ENCODE data around the gene SORCS2.

SORCS2 gene

GRCh38 chr4:7708981-7709380 is 516.6 kb downstream of the SORCS2 start:
- H3K27ac ChIP-seq = no peak overlapping the region
- TF ChIP-seq CTCF (conservative IDR thresholded peaks at IDR 0.05) = no peak

- no peak overlapping the region for H3K27ac ChIP-seq
- TF ChIP-seq CTCF (conservative IDR thresholded peaks at IDR 0.05) = no peak
Measured at GRCh38 chr4:7709431-7709830, 517.1 kb downstream of the SORCS2 start.

- no peak overlapping the region for H3K27ac ChIP-seq
- TF ChIP-seq CTCF (conservative IDR thresholded peaks at IDR 0.05) = no peak
Measured at GRCh38 chr4:7710126-7710525, 517.8 kb downstream of the SORCS2 start.

- TF ChIP-seq CTCF (conservative IDR thresholded peaks at IDR 0.05) = no peak
- H3K27ac ChIP-seq = no peak overlapping the region
Measured at GRCh38 chr4:7710576-7711306, 518.4 kb downstream of the SORCS2 start.

GRCh38 chr4:7711307-7711963 is 519.1 kb downstream of the SORCS2 start:
- no peak for TF ChIP-seq CTCF (conservative IDR thresholded peaks at IDR 0.05)
- no peak overlapping the region for H3K27ac ChIP-seq

- H3K27ac ChIP-seq = no peak overlapping the region
- TF ChIP-seq CTCF (conservative IDR thresholded peaks at IDR 0.05) = no peak
Measured at GRCh38 chr4:7712021-7712671, 519.8 kb downstream of the SORCS2 start.

- no peak for TF ChIP-seq CTCF (conservative IDR thresholded peaks at IDR 0.05)
- H3K27ac ChIP-seq = no peak overlapping the region
Measured at GRCh38 chr4:7713757-7714156, 521.4 kb downstream of the SORCS2 start.
